T-helper 1 cell treated with Interleukin-12 subunit alpha and Interleukin-12 subunit beta and Interleukin-4 antibody, amounts not matched to agents 30 μg/mL and 1 μg/mL, for 36 hours (primary cell): ENCODE measurements around the gene INO80B.
"Not testable (repeated sequence)": the region's sequence is repeated elsewhere in the genome, so short reads cannot be mapped to it uniquely, and the experiment has no call there.

Source experiments
- H3K27ac Mint-ChIP-seq: one replicate; pipeline ENCODE4 v1.8.0; 2021; ENCODE audit warnings: mild to moderate bottlenecking, mixed read lengths
- H3K27me3 Mint-ChIP-seq: one replicate; pipeline ENCODE4 v1.8.0; 2021; ENCODE audit warnings: low read depth, mixed read lengths
- H3K36me3 Mint-ChIP-seq: one replicate; pipeline ENCODE4 v1.8.0; 2021; ENCODE audit warnings: low read depth, mixed read lengths
- H3K4me1 Mint-ChIP-seq: one replicate; pipeline ENCODE4 v1.8.0; 2021; ENCODE audit warnings: low read depth, mixed read lengths
- H3K4me3 Mint-ChIP-seq: one replicate; pipeline ENCODE4 v1.8.0; 2021; ENCODE audit warnings: mild to moderate bottlenecking, moderate library complexity, mixed read lengths
- H3K9me3 Mint-ChIP-seq: one replicate; pipeline ENCODE4 v1.8.0; 2021; ENCODE audit warnings: mixed read lengths

The INO80B gene

DNA sequence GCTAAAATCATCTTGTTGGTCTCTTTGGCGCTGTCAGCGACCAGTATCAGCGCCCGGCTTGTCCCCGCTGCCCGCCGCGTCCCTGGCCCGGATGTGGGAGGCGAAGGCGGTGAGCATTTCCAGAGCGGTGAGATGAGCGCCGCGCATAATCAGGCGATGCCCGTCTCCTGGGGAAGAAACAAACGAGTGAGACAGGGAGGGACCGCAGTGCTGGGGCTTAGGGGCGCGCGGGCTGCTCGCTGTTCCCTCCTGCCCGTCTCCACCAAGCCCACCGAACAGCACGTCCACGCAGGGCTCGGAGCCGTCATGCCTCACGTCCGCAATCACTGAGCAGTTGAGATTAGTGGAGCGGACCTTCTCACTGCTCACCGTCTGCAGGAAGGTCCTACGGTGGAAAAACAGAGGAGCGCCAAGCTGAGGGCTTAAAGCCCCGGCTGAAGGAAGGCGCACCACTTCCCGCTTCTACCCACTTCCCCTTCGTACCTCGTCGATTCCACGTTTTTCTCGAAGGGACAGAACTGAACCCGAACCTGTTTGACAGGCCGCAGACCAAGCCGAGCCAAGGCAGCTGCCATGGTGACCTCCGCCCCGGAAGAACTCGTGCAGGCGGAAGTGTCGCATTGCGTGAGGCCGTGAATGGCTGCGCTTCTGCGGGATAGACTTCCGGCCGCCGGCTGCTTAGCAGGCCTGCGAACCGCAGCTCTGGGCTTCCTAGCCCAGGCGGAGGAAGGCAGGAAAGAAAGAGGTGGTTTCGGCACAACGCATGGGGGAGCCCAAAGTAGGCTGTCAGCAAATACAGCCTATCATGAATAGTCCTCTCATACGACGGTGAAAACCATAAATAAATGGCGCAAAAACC is 17.4 kb downstream of the INO80B start, which contains the start of gene MRPL53:
MRPL53 (minus strand) TSS at position 595 of the 859 bp plus-strand sequence; CDS start at position 575, 20 bp downstream.
- Mint-ChIP-seq H3K4me1 (peaks cover 22% of the 10 kb centered on the region), H3K9me3 (no peaks in the 10 kb centered on the region), H3K4me3 (peak within 1 kb of the TSS; percentile 98), H3K36me3 (peaks cover 25% of the 10 kb centered on the region), H3K27me3 (no peaks in the 10 kb centered on the region), H3K27ac (peak within 1 kb of the TSS; percentile 98)

DNA sequence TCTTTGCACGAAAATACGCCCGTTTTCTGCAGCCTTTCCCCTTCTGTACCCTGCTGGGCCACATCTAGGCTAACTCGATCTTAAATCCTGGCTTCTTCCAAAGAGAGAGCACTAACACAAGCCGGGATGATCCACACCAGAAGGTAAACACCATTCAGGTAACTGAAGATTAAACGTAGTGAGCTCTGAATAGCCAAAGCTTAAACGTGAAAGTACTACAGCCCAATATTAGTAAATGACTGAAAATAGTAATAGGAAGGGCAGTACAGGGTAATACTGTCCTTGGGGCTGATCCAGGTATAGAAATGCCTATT is 18.0 kb downstream of the INO80B start:
- H3K27me3 Mint-ChIP-seq: no peaks in the 10 kb centered on the region
- peaks cover 28% of the 10 kb centered on the region for H3K36me3 Mint-ChIP-seq
- no peaks in the 10 kb centered on the region for H3K9me3 Mint-ChIP-seq
- peak overlapping the region; percentile 98 for H3K4me3 Mint-ChIP-seq
- peaks cover 22% of the 10 kb centered on the region for H3K4me1 Mint-ChIP-seq
- peak overlapping the region; percentile 98 for H3K27ac Mint-ChIP-seq

DNA sequence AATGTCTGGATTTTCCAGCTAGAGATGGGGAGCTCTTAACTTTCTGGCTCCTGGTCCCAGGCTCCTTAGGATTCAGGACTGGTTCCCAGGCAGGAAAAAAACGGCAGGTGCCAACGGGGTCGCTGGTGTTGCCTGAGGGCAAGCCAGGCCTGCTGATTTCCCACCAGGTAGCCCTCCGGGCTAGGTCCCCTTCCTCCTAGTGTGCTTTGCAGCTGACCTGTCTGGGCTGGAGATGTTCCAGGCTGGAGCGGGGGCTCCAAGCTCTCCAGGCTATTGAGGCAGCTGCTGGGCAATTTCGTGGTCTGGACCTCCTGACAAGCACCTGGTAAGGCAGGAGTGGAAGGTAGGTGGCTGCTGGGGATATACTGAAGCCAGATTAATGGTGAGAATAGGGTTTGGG is 19.6 kb downstream of the INO80B start:
- no peaks in the 10 kb centered on the region for H3K27me3 Mint-ChIP-seq
- H3K4me3 Mint-ChIP-seq: no peak overlapping the region
- peaks cover 27% of the 10 kb centered on the region for H3K4me1 Mint-ChIP-seq
- H3K27ac Mint-ChIP-seq: peak overlapping the region; percentile 17
- H3K36me3 Mint-ChIP-seq: peaks cover 33% of the 10 kb centered on the region
- H3K9me3 Mint-ChIP-seq: no peaks in the 10 kb centered on the region

DNA sequence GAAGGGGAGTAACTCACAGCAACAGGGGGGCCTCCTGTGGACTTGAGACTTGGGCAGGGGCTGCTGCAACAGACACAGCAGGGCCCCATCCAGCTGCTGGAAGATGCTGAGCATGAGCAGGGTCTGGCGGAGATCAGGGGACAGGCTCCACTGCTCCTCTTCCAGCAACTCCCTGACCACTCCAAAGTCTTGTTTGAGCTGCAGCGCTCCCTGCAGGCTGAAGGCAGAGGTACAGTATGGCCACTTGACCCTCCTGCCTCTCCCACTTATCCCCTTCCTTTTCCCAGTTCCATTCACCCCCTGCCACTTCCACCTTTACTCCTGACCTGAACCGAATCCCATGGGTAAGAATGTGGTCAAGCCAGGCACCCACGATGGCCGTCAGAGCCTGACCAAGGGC is 20.0 kb downstream of the INO80B start:
- Mint-ChIP-seq H3K27ac (peak overlapping the region; percentile 34), H3K4me1 (peaks cover 25% of the 10 kb centered on the region), H3K9me3 (no peaks in the 10 kb centered on the region), H3K36me3 (peaks cover 34% of the 10 kb centered on the region), H3K4me3 (no peak overlapping the region), H3K27me3 (no peaks in the 10 kb centered on the region)

DNA sequence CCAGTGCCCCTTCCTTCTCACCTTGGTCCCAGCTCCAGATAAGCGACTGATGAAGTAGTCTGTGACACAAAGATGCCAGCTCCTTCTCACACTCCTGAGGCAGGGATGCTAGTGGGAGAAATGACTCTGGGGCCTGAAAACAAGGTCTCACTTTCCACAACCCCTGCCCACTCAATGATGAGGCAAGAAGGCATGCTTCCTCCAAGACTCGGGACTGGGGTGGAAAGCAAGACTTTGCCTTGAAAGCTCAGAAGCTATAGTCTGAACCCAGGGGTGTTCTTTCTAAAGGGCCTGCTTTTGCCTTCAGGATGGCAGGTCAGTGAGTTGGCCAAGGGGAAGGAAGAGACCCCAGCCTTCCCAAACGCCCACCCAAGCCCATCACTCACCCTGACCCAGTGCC is 26.5 kb downstream of the INO80B start:
- no peaks in the 10 kb centered on the region for H3K27me3 Mint-ChIP-seq
- H3K36me3 Mint-ChIP-seq: peaks cover 29% of the 10 kb centered on the region
- H3K4me3 Mint-ChIP-seq: peak overlapping the region; percentile 100
- H3K9me3 Mint-ChIP-seq: no peaks in the 10 kb centered on the region
- H3K4me1 Mint-ChIP-seq: peaks cover 22% of the 10 kb centered on the region
- no peak overlapping the region for H3K27ac Mint-ChIP-seq

DNA sequence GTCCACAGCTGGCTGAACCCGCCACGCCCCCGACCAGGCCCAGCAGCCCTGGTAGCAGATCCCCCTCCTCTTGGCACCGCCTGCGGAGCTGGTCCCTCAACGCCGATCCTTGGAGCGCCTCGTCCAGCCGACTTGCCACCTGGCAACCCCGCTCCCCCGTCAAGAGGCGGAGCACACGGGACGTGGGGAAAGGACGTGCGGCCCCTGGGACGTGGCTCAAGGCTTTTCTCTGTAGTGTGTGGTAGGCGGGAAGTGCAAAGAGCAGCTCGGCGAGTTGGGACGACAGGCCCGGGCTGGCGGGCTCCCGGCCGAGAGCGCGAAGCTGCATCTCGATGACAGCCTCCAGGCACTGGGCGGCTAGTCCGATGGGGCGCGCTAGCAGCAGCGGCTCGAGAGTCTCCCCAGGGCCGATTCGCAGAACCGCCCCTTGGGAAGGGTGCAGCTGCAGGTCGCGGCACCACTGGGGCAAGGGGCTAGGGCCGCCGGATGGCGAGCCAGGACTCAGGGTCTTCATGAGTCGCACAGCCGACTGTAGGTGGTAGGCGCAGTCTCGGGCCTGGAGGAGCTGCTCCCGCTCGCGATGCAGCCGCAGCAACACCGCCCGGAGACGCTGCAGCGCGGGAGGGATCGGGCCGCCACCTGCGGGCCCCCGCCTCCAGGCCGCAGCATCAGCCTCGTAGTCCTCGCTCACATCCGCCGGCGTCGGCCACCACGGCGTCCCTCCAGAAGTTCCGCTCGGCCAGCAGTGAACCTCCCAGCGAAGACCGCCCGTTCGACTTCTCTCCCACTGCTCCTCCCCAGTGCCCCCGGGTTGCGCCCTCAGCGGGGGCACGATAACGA is 27.3 kb downstream of the INO80B start:
- Mint-ChIP-seq H3K9me3 (no peaks in the 10 kb centered on the region), H3K27ac (peak overlapping the region; percentile 100), H3K27me3 (no peaks in the 10 kb centered on the region), H3K36me3 (peaks cover 29% of the 10 kb centered on the region), H3K4me3 (peak overlapping the region; percentile 100), H3K4me1 (peaks cover 22% of the 10 kb centered on the region)

DNA sequence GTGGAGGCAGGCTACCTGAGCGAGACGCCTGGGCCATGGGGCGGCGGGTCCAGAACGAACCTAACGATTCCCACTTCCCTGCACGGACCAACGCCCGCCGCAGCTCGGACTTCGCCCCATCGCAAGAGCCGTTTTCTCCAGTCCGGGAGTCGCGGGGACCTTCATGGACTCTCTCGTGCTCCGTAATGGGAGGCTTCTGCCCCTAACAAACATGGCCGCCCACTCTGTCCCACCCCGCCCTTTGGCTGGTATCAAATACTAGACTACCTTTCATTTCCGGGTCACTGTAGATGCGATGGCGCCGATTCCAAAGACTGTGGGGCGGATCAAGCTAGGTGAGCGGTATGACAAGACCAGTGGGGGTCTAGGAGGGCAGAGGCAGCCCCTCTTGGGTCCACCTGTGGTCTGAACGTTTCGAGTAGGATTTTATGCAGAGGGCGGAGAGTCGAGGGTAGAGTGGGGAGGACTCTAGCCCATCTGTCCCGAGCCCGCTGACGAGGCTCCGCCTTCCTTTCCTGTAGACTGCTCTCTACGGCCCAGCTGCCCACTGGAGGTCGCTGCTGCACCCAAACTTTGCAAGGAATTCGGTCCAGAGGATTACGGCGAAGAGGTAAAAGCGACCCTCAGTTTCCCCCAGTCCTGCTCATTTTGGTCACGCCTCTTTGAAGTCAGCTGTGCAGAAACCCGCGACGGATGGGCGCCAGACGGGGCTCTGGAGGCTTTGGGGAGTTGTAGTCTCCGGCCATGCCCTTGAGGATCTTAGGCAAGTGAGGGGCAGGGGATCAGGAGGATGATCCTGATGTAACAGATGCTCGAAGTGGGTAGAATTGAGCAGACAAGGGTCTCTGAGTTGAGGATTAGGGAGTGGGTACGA is 28.2 kb downstream of the INO80B start, which contains the start of the genes CCDC142 and TTC31:
CCDC142 (minus strand) TSS at position 198 of the 874 bp plus-strand sequence; CDS start at position 37, 161 bp downstream.
TTC31 (plus strand) TSS at position 281 of the 874 bp plus-strand sequence; CDS start at position 296, 15 bp downstream.
- peaks cover 22% of the 10 kb centered on the region for H3K4me1 Mint-ChIP-seq
- no peaks in the 10 kb centered on the region for H3K27me3 Mint-ChIP-seq
- H3K36me3 Mint-ChIP-seq: peaks cover 24% of the 10 kb centered on the region
- no peaks in the 10 kb centered on the region for H3K9me3 Mint-ChIP-seq
- H3K27ac Mint-ChIP-seq: peak within 1 kb of the TSS; percentile 100
- peak within 1 kb of the TSS; percentile 100 for H3K4me3 Mint-ChIP-seq

GRCh38 chr2:74483675-74484164 is 28.8 kb downstream of the INO80B start:
- peak overlapping the region; percentile 100 for H3K27ac Mint-ChIP-seq
- H3K36me3 Mint-ChIP-seq: peaks cover 24% of the 10 kb centered on the region
- H3K27me3 Mint-ChIP-seq, H3K9me3 Mint-ChIP-seq: not testable (repeated sequence)
- peak overlapping the region; percentile 100 for H3K4me3 Mint-ChIP-seq
- H3K4me1 Mint-ChIP-seq: peaks cover 22% of the 10 kb centered on the region

DNA sequence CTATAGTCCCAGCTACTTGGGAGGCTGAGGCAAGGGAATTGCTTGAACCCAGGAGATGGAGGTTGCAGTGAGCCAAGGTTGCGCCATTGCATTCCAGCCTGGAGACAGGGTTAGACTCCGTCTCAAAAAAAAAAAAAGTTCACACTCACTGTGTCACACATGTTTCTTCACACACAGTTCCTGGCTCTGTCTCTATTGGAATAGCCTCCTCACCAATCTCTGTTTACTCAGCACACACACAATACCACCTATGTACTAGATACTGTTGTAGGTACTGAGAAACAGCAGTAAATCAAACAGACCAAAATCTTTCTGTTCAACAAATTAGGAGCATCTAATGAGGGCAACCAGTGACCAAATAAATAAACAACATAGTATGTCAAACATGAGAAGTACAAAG is 31.3 kb downstream of the INO80B start:
- Mint-ChIP-seq H3K27me3 (no peaks in the 10 kb centered on the region), H3K4me3 (no peak overlapping the region), H3K4me1 (peaks cover 13% of the 10 kb centered on the region), H3K27ac (no peak overlapping the region), H3K9me3 (no peaks in the 10 kb centered on the region), H3K36me3 (peaks cover 15% of the 10 kb centered on the region)

GRCh38 chr2:74488643-74489481 is 34.0 kb downstream of the INO80B start:
- peaks cover 30% of the 10 kb centered on the region for H3K36me3 Mint-ChIP-seq
- H3K27ac Mint-ChIP-seq: peak overlapping the region; percentile 49
- H3K27me3 Mint-ChIP-seq: no peaks in the 10 kb centered on the region
- no peak overlapping the region for H3K4me3 Mint-ChIP-seq
- H3K4me1 Mint-ChIP-seq: peaks cover 4% of the 10 kb centered on the region
- H3K9me3 Mint-ChIP-seq: no peaks in the 10 kb centered on the region

DNA sequence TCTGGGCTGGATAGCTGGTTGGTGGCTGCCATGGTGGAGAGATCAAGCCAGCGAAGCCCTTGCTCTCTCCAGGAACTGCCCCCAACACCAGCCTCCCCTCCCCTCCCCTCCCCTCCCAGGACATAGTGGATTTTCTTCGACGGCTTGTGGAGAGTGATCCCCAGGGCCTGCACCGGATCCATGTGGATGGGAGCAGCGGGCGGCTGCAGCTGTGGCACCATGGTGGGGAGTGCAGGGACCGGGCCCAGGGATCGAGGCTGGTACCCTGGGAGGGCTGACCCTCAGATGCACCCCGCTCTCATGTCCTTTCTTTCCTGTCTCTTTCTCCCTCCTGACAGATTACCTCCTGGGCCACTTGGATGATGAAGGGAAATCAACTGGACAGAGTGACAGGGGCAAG is 35.0 kb downstream of the INO80B start:
- Mint-ChIP-seq H3K36me3 (peaks cover 36% of the 10 kb centered on the region), H3K9me3 (no peaks in the 10 kb centered on the region), H3K27ac (no peak overlapping the region), H3K4me1 (peaks cover 5% of the 10 kb centered on the region), H3K27me3 (no peaks in the 10 kb centered on the region), H3K4me3 (no peak overlapping the region)

DNA sequence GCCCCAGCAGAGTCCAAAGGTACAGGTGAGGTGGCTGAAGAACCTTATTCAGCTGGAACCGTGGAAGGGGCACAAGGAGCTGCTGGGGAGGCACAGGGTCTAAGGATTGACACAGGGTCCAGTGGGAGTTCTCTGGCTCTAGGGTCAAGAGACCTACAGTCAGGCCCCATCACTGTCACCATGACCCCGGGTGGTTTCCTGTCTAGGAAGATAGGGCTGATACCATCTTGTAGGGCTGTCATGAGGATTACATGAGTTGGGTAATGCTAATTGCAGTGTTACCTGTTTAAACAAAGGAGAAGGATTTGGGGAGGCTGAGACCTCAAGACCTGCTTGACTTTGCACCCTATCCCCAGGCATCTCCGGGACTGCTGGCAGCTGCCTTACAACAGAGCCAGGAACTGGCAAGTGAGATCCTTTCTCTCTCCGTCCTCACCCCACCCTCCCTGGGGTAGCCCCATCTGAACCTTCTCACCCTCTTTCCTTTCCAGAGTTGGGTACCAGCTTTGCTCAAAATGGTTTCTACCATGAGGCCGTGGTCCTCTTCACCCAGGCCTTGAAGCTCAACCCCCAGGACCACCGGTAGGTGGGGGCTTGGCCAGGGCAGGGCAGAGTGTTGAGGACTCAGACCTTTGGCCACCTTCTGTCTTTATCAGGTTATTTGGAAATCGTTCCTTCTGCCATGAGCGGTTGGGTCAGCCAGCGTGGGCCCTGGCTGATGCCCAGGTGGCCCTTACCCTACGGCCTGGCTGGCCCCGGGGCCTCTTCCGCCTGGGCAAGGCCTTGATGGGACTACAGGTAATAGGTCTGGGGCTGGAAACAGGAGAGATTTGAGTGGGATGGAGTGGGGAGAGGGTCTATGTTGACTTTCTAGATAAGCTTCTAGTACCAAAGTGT is 37.0 kb downstream of the INO80B start:
- Mint-ChIP-seq H3K27me3 (no peaks in the 10 kb centered on the region), H3K9me3 (no peaks in the 10 kb centered on the region), H3K36me3 (peaks cover 39% of the 10 kb centered on the region), H3K4me1 (peaks cover 5% of the 10 kb centered on the region), H3K4me3 (no peak overlapping the region), H3K27ac (no peak overlapping the region)
